ENCODE results near the gene KCNN3.

KCNN3 gene

DNA sequence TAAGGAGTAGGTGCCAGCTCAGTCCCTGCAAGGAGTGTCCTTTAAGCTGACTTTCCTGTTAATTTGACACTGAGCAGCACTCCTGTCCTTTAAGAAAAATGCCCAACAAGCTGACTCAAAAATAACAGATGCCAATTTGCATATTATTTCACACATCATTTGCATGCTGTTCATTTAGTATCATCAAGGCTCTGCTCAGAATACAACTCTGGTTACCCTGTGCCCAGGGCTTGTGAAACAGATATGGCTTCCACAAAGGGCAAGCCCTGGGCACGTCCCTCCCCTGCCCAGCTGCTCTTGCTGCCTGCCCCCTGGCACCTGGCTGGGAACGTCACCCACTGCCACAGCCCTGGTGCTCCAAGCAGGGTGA lies 10.3 kb downstream of the KCNN3 start:
- DNase-seq, result no peak

DNA sequence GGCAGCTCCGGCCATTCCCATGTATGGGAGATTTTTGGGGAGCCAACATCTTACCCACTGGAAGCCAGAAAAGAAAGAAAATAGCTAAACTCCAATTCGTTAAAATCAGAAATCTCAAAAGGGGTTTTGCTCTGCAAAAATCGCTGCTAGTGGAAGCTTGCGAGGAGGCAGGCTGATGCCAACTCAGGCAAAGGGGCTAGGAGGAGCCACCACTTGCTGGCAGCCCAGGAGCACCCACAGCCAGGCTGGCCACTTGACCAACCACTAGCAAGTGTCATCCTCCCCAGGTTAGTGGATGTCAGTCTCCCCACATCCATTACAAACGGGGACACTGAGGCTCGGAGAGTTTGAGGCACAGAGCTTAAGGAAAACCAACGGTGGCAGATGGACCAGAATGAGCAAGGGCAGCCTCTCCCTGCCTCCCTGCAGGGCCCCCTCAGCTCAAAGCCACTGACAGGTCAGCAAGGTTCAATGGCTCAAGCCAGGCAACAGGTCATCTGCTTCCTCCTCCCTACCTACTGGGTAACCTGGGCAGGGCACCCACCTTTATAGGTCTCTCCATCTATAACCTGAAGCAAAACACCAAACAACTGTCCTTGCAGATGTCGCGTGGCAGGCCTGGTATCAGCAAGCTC lies 10.8 kb downstream of the KCNN3 start:
- no peak for DNase-seq

DNA sequence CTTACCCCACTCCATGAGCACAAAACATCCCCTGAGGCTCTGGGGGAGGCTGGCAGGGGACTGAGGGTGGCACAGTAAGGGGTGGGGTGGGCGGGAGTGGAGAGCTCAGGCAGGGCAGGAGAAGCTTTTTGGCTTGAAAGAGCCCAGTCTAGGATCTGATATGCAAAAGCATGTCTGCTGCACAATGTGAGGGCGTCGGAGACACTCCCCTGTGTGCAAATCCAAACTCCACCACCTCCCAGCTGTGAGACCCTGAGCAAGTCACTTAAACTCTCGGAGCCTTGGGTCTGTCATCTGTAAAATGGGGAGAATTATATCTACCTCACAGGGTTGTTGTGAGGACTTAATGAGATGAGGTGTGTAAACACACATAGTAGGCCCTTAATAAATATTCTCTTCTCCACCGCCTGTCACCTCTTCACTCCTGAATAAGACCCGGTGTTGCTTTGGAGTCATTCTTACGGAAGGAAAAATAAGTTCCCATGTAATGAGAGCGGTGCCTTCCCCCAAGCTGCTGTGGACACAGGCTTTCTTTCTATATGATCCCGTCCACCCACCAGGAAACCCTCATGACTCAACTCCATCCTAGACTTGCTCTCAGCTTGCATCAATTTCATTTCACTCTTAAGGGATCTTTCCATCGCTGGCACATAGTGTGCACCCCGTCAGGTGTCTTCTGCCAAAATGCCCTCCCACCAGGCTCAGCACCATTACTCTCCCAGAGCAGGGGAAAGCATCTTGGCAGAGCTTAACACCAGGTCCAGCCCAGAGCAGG lies 12.5 kb downstream of the KCNN3 start:
- DNase-seq, result peak; percentile 45

DNA sequence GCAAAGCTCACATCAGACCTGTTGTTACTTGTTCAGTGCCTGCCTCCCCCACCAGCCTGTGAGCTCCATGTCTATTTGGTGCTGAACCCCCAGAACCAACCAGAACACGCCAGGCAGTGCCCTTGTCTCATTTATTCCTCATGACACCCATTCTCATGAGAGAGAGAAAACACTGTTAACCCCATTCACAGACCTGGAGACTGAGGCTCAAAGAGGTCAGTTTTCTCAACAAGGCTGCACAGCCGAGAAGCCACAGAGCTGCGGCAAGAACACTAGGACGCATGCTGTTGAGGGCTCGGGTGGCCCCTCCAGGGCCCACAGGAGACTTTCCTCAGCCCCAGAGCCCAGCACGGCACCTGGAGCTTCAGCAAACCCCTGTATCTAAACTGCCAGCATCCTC lies 13.1 kb downstream of the KCNN3 start:
- no peak for DNase-seq

DNA sequence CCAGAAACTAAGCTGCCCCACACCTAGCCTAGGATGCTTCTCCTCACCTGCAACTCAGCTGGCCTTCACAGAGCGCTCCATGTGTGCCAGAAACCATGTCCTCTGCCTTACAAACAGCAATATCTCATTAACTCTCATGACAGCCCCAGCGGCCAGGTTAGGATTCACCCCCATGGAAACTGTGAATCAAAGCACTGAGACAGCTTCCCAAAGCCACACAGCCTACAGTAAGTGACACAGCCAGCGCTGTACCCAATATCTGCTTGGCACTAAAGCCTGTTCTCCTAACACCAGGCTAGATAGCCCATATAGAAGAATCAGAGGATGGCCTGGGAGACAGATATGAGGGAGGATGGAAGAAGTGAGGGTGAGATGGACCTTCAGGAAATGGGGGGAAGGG lies 13.5 kb downstream of the KCNN3 start:
- no peak for DNase-seq

DNA sequence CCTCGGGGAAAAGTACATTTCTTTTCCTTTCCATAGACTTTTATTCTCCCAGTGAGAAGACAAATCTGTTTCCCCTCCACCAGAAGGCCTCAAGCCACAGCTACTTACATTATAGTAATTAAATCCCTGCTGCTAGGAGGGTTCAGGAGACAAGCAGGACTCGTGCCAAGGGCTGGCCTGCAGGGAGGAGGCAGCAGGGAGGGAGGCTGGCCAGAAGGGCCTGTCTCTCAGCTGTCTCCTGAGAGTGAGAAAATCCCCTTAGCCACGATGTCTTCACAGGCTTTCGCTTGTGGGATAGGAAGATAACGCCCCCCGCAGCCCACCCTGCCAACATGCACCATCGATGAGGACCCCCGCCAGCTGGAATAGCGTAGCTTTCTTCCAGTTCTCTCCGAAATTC lies 14.0 kb downstream of the KCNN3 start:
- DNase-seq, result no peak

DNA sequence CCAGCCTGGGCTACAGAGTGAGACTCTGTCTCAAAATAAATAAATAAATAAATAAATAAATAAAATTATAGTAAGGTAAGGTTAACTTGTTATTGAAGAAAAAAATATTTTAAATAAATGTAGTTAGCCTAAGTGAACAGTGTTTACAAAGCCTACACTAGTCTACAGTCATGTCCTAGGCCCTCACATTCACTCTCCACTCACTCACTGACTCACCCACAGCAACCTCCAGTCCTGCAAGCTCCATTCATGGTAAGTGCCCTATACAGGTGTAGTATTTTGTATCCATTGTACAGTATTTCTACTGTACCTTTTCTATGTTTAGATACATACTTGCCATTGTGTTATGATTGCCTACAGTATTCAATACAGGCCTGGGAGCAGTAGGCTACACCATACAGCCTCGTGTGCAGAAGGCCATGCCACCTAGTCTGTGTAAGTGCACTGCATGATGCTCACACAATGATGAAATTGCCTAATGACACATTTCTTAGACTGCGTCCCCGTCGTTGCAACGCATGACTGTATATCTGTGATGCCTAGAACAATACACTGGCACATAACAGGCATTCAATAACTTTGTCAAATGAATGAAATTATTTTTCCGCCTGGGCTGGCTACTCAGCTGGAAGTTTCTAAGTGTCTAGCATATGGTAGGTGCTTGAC lies 14.8 kb downstream of the KCNN3 start:
- no peak for DNase-seq

DNA sequence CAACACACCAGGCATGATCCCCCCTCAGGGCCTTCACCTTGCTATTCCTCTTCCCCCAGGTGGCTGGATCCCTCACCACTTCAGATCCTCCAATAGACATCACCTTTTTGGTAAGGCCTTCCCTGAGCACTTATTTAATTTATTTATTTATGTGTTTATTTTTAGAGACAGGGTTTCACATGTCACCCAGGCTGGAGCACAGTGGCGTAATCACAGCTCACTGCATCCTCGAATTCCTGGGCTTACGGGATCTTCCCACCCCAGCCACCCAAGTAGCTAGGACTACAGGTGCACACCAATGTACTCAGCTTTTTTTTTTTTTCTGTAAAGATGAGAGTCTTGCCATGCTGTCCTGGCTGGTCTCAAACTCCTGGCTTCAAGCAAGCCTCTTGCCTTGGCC lies 17.2 kb downstream of the KCNN3 start:
- no peak for DNase-seq

DNA sequence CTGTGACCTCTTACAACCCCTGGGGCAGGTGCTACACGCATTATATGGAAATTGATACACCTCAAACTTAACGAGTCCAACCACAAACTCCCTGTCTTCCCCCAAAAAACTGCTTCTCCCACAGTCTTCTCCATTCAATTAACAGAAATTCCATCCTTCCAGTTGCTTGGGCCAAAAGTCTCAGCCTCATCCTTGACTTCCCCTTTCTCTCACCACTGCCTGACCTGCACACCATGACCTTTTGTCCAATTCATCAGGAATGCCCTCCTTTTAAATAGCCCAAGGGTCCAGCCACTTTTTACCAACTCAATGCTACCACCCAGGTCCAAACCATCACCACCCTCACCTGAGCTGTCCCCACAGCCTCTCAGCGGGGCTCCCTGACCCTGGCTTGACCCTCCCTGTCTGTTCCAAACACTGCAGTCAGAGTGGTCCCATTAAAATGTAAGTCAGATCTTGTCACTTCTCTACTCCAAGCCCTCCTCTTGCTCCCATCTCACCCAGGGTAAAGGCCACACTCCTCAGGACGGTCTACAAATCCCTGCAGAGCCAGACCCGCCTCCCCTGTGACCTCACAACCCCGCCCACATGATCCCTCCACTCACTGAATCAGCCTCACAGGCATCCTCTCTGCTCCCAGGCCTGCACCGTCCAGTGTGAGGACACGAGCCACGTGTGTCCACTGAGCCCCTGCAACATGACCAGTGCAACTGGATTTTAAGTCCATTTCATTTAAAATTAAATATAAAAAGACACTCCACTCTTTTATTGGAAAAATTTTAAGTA lies 18.5 kb downstream of the KCNN3 start:
- no peak for DNase-seq

DNA sequence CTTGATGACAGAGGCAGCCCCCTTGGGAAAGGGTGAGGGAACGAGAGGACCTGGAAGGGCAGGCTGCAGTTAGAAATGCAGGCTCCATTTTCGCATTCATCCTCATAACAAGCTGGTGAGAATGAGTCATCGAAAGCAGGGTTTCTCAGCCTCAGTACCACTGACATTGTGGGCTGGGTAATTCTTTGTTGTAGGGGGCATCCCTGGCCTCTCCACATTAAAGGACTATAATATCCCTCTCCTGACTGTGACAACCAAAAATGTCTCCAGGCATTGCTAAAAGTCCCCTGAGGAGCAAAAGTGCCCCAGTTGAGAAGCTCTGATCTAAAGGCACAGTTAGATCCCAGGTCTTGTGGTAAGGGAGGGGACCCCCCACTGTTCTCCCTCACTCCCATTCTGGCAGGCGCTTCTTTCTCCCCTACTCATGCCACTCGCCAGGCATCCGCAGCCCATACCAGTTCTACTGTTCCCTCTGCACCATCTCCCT lies 20.4 kb downstream of the KCNN3 start:
- DNase-seq, result peak; percentile 68

DNA sequence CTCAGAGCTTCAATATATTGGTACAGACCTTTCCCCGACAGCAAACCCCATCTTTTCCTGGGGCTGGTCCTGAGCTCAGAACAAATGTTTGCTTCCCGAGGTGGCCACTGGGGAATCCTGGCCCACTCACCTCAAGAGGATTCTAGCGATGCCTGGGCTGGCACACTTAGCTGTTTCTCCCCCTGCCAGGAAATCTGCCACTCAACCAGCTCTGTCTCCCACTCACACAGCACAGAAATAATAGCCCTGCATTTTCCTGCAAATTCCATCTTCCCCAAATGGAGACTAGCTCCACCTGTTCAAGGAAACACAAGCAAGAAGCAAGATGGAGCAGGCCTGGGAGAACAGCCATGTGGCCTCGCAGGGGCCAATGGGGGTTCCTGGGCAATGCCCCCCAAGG lies 21.1 kb downstream of the KCNN3 start:
- DNase-seq, result no peak

DNA sequence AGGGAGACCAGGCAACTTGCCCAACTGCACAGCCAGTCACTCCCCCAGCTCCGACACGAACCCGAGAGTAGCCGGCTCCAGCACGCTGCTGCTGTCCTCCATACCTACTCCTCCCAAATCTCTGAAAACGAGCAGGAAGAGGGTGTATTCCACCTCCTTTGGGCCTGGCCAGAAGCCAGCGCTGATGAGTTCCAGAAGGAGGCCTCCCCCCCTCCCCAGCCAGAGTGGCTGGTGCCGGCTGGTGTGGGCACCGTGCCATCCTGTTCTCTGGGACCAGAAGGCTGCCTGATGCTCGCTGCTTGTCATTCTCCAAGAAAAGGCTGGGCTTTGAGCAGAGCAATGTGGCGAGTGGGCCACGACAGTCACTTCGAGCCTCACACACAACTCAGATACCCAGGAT lies 22.2 kb downstream of the KCNN3 start:
- no peak for DNase-seq

DNA sequence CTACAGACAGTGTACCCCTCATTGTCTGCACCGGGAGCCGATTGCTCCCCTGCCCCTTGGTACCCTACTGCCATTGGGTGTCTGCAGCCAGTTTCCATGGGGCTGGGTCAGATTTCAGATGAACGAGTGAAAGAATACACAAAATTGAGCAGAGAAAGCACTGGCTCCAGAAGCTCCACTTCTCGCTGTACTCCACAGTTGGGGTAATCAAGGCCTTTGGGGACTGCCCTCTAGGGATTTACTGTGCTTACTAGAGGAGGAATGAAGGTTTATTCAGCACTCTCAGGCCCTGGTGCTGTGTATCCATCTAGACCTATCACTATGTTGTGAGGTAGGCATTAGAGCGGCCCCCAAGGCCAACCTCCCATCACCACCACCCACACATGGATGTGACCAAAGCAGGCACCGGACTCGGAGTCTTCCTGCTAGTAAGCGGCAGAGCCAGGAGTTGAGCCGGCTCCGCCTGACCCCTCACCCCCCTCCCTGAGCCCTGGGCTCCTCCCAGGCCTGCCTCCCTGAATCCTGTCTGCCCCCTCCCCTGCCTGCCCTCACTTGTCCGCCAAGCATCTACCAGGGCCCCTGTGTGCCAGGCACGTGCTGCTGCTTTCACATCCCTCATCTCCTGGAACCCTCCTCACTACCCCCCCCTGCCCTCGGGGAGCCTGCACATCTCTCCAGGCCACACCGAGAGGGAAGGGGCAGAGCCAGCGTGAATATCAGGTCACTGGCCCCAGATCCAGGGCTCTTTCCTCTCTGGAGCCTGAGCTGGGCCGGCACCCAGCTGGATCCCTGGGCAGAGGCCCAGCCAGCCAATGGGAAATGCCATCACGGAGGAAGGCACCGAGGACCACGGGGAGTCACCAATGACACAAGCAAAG lies 23.3 kb downstream of the KCNN3 start:
- no peak for DNase-seq

DNA sequence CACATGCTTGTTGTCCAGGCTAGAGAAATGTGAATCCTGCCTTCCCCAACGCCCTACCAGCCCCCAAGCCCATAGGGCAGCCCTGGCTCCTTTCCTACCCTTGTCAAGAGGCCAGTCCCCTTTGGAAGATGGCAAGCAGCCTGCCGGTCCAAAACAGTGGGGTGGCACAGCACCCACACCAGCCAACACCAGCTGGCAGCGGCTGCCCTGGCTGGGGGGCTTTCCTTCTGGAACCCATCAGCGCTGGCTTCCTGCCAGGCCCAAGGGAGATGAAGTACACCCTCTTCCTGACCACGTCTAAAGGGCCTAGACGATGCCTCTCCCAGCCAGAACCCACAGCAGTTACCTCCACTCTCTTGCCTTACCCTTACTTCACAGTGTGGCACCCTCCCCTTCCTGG lies 24.2 kb downstream of the KCNN3 start:
- DNase-seq, result no peak

DNA sequence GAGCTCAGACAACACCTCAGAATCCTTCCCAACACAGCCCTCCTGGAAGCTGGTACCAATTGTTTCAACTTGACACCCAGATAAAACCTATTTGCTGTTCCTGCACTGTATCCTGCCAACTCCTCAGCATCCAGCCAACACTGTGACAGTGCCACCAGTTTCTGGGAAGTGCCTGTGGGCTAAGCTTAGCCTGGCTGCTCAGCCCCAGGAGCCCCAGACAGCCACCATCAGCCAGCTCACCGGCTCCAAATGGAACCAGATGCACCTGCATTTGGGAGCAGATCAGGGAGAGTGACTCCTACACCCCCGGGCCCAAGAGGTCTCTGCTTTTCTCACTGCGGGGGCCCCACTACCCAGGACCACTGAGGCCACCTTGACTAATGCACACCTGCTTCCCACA lies 24.9 kb downstream of the KCNN3 start:
- DNase-seq, result no peak

DNA sequence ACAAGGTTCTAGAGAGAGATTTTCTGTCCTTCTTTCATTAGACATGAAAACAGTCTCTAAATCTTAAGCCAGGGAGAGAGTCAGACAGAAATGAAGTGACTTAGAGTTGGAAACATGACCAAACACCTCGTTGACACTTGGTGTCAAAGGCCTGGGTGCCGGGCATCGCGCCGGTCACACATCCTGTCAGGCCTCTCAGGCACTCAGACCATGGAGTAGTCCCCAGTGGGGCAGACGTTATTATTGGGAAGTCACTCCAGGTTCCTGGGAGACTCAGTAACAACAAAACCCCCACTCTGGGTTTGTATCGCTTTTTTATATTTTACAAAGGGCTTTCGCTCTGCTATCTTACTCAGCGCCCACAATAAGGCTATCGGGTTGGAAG lies 25.8 kb downstream of the KCNN3 start:
- DNase-seq, result no peak

DNA sequence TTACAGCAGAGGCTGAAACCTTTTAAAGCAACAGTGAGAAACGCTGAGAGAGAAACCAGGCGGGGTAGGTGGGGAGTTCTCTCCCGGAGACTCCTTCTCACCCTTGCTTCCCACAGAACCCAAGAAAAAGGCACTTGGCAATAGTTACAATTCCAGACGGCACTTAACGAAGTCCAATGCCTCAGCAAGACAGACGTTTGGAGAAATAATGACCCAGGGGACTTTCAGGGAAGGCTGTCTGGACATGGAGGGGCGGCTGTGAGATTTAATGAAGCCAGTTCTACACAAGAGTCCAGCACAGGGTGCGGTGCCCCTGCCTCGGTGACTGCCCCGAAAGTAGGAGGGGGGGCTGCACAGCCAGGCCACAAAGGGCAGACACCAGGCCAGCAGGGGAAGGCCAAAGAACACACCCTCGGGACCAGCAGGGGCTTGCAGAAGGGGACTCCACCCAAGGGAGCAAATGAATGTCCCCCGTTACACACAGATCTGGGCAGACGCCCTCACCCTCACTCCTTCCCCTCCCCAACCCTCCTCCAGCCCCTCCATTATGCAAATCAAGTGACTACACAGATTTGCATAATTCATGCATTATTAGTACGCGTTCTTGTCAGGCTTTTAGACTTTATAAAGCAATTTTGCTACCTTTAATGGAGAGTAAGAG lies 26.3 kb downstream of the KCNN3 start:
- no peak for DNase-seq

DNA sequence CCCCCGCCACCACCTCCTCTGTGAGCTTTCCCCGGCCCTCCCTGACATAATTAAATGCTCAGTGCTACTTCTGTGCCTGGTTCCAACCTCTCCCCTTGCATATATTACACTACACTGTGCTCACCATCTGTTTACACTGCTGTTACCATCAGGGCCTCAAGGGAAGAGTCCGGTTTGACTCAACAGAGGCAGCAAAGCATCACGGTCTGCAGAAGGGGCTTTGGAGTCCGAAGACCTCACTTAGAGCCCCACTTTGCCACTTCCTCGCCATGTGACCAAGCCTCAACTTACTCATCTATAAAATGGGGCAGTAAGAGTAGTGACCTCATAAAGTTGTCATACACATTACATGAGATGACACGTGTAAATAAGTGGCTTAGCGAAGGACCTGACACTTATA lies 27.4 kb downstream of the KCNN3 start:
- DNase-seq, result peak; percentile 36

DNA sequence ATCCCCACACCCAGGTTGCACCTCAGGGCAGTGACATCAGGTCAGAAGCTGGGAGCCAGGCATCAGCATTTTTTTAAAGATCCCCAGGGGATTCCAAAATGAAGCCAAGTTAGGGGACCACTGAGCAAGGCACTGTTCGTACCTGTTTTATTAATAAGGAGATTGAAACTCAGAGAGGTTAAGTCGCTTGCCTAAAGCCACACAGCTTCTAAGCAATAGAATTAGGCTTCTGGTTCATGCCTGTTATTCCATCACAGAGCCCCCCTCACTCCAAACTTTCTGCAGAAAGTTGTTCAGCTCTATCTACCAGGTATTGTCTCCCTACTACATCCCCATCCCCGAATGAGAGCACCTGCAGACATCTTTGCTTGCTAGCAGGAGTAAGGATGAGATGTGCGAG lies 28.7 kb downstream of the KCNN3 start:
- DNase-seq, result no peak

DNA sequence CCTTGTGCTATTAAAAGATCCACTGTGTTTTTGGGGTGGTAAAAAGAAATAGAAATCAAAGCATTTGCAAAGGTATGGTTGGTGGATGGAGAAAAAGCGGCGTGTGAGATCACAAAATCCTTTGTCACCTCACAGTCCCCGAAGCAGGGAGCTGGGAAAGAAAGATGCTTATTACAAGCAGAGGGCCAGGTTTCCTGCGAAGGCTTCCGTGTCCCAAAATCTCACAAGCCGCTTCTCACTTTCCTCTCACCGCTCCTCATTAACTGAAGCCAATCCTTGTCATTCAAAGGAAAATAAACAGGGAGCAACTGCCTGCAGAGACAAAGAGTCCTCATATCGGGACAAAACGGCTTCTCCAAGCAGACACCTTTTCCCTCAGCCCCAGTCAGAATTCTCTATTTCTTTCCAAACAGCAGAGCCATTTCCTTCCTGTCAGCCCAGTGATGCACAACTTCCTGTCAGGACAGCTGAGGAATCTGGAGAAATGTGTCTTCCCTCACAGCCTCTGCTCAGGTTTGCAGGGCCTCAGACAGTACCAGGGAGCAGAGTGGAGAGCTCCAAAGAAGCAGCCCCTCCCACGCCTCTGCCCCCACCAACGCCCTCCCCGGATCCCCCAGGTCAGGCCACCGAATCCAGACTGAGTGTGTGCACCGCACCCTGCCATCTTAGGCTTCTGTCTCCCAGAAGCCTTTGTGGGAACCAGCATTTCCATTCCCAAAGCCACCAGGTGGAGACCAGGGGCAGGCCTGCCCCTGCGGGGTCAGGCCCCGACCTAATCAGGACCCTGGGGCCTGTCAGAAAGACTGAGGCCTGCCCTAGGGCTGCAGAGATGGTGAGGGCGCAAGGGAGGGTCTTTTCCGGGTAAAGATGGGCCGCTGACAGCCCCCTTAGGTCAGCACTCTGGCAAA lies 29.6 kb downstream of the KCNN3 start:
- no peak for DNase-seq

DNA sequence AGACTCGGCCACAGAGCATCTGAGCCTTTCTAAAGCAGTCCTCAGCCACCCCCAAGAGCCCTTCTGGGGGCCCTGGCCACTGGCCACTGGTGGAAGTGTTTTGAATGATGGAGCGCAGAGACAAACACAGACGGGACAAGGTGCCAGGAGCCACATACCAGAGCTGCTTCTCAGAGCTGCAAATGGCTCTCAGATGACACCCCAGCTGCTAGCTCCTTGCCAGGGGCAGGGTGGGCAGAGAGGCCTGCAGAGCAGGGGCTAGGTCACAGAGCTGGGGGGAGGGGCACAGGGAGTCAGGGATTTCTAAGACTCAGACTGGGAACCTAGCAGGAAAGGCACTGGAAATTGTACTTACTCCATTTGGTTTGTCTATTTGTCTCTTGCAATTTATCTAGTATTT lies 30.4 kb downstream of the KCNN3 start:
- no peak for DNase-seq

Measured in activated CD4-positive, alpha-beta T cell treated with anti-CD3 and anti-CD28 coated beads, Interleukin-2, Interleukin-6, amounts not matched to agents 100 ng/mL and 50 ng/mL, durations not matched to agents 16 hours and 8 hours (primary cell).